ENCODE measurements around the gene PPFIA3. TPM values are rescaled to one million over a fixed set of nuclear protein-coding genes. Genes with fewer than 3 reads are reported as not detected.
A peak's percentile ranks its signal among the peaks of the same experiment; 100 is the strongest.

PPFIA3 gene
- total and polyA plus RNA-seq, 2 experiments from 2014 or later: 25.4 to 29.7 TPM

DNA sequence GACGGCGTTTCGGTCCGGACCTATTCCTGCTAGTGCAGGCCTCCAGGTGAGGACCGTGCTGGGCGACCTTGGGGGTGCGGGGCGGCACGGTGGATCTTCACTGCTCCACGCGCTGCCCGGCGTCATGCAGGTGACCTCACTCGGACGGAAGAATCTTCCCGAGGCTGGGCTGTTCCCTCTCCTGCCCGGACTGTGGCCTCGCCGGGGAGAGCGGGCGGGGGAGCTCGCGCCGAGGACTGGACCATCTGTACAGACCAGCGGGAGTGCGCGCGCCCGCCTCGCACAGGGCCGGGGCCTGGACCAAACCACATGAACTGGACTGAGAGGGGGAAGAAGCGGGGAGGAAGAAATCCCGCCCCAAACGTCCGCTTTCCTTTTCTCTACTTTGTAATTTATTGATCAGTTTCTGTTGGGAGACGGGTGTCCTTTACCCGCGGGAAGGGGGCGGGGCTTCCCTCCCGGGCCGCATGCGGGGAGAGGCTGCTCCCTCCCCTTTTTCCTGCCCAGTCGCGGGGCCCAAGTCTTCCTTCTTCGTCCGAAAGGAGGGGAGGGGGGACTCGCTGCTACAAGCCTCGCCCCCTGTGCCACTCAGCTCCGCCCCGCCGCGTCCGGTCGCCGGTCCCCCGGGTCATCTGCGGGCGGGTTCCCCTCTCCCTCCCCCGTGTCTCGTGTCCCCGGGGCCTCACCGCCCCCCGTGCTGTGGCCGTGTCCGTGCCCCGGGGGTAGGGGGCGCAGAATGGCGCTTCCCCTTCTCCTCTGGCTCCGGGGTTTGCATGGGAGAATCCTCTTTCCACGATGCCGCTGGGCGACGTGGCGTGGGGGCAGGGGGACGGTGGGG lies 31.0 kb downstream of the PPFIA3 start:
- Mint-ChIP-seq H3K36me3 (ENCODE audit: low read depth) (peaks cover 8% of the 10 kb centered on the region; the same call in 2 of the 3 replicates), H3K9me3 (peaks cover 12% of the 10 kb centered on the region), H3K4me1 (peaks cover 43% of the 10 kb centered on the region), H3K4me3 (peak overlapping the region; percentile 96), H3K27ac (peak overlapping the region; percentile 95), H3K27me3 (ENCODE audit: insufficient read depth, low read depth, poor library complexity) (peaks cover 29% of the 10 kb centered on the region)
- H3K36me3 ChIP-seq (ENCODE audit: insufficient read depth): no peaks in the 10 kb centered on the region
- peak; percentile 22 for ATAC-seq
- peaks cover 19% of the 10 kb centered on the region for H3K9me2 ChIP-seq (ENCODE audit: insufficient read depth)
- peaks cover 20% of the 10 kb centered on the region for H3F3A ChIP-seq (replicated peaks; ENCODE audit: low read depth)
- peak overlapping the region; percentile 96 for H3K4me3 ChIP-seq
- no peaks in the 10 kb centered on the region for H3K79me2 ChIP-seq (replicated peaks; ENCODE audit: insufficient read depth)
- peaks cover 21% of the 10 kb centered on the region for H3K4me1 ChIP-seq (ENCODE audit: insufficient read depth)
- peaks cover 7% of the 10 kb centered on the region; the same call in 1 of the 2 replicates for H3K27me3 ChIP-seq (ENCODE audit: insufficient read depth)
- no peaks in the 10 kb centered on the region for H4K20me1 ChIP-seq (replicated peaks; ENCODE audit: insufficient read depth)
- peak overlapping the region; percentile 90; the same call in 1 of the 2 replicates for H3K27ac ChIP-seq (ENCODE audit: low read depth)
- H3K4me2 ChIP-seq: peak overlapping the region; percentile 99
- DNase-seq (ENCODE audit: low spot score): peak; percentile 95
- H2AFZ ChIP-seq: peak overlapping the region; percentile 91; the same call in 1 of the 2 replicates
- TF ChIP-seq ZNF114 (CRISPR knock-in tag; IDR thresholded peaks at IDR 0.05) (no peak), STAT1 (IDR thresholded peaks at IDR 0.05; ENCODE audit: unreplicated experiment) (no peak), POLR2AphosphoS5 (IDR thresholded peaks at IDR 0.05; ENCODE audit: low read depth) (peak; percentile 49; the same call in 1 of the 2 replicates), NANOG (IDR thresholded peaks at IDR 0.05; ENCODE audit: borderline replicate concordance) (no peak), ZNF462 (CRISPR knock-in tag; IDR thresholded peaks at IDR 0.05) (no peak), ZNF331 (CRISPR knock-in tag; IDR thresholded peaks at IDR 0.05; ENCODE audit: low read depth) (no peak), CTCF (conservative IDR thresholded peaks at IDR 0.05; ENCODE audit: low read depth in 2 of 2) (no peak)
